BLaER1 (cell line): ENCODE data around the gene SEMG2.

Experiments
- H3K27ac ChIP-seq: shearing (Covaris generic); formaldehyde crosslinking; 2 replicates; pipeline ENCODE4 v1.8.1; 2022
- H3K27me3 ChIP-seq: shearing (Covaris generic); formaldehyde crosslinking; 2 replicates; pipeline ENCODE4 v1.8.1; 2022
- H3K36me3 ChIP-seq: shearing (Covaris generic); formaldehyde crosslinking; 2 replicates; pipeline ENCODE4 v1.8.1; 2022
- H3K4me1 ChIP-seq: shearing (Covaris generic); formaldehyde crosslinking; 2 replicates; pipeline ENCODE4 v1.8.1; 2022
- H3K4me2 ChIP-seq: shearing (Covaris generic); formaldehyde crosslinking; 2 replicates; pipeline ENCODE4 v1.8.1; 2022
- H3K4me3 ChIP-seq: shearing (Covaris generic); formaldehyde crosslinking; 2 replicates; pipeline ENCODE4 v1.8.1; 2022
- H3K9ac ChIP-seq: shearing (Covaris generic); formaldehyde crosslinking; 2 replicates; pipeline ENCODE4 v1.8.1; 2022
- H3K9me3 ChIP-seq: shearing (Covaris generic); formaldehyde crosslinking; 2 replicates; pipeline ENCODE4 v1.8.1; 2022
- H4K20me1 ChIP-seq: shearing (Covaris generic); formaldehyde crosslinking; 2 replicates; pipeline ENCODE4 v1.8.1; 2022
- Cebpa-rat ChIP-seq: shearing (Covaris generic); IDR thresholded peaks from 2 replicates; pipeline ENCODE4 v1.8.1; 2022

SEMG2 gene

GRCh38 chr20:45226287-45226686 lies 5.1 kb downstream of the SEMG2 start:
- no peaks in the 10 kb centered on the region for H3K4me1 ChIP-seq
- H3K4me2 ChIP-seq: no peak overlapping the region
- H3K27me3 ChIP-seq: no peaks in the 10 kb centered on the region
- no peak overlapping the region for H3K4me3 ChIP-seq
- no peak overlapping the region for H3K9ac ChIP-seq
- no peak for TF ChIP-seq Cebpa-rat
- no peaks in the 10 kb centered on the region for H3K36me3 ChIP-seq
- H3K27ac ChIP-seq: no peak overlapping the region
- no peaks in the 10 kb centered on the region for H3K9me3 ChIP-seq
- no peaks in the 10 kb centered on the region for H4K20me1 ChIP-seq

- no peak overlapping the region for H3K4me2 ChIP-seq
- TF ChIP-seq Cebpa-rat: no peak
Measured at GRCh38 chr20:45229264-45230056, 8.3 kb downstream of the SEMG2 start.

GRCh38 chr20:45230631-45231030 lies 9.5 kb downstream of the SEMG2 start:
- H3K9me3 ChIP-seq: peaks cover 16% of the 10 kb centered on the region
- TF ChIP-seq Cebpa-rat: no peak
- no peaks in the 10 kb centered on the region for H4K20me1 ChIP-seq
- H3K36me3 ChIP-seq: no peaks in the 10 kb centered on the region
- 0 out of 2 replicates have a peak, but pooled peaks cover 6% of the 10 kb centered on the region for H3K4me1 ChIP-seq
- no peak overlapping the region for H3K9ac ChIP-seq
- H3K4me2 ChIP-seq: no peak overlapping the region
- no peak overlapping the region for H3K27ac ChIP-seq
- H3K4me3 ChIP-seq: no peak overlapping the region
- no peaks in the 10 kb centered on the region for H3K27me3 ChIP-seq

More at GRCh38 chr20:45229264-45230056, 8.3 kb downstream of the SEMG2 start:
- 0 out of 2 replicates have a peak, but pooled peaks cover 6% of the 10 kb centered on the region for H3K4me1 ChIP-seq
- H3K9ac ChIP-seq: no peak overlapping the region
- H3K9me3 ChIP-seq: peaks cover 4% of the 10 kb centered on the region; the same call in 1 of the 2 replicates
- no peaks in the 10 kb centered on the region for H3K36me3 ChIP-seq
- no peaks in the 10 kb centered on the region for H3K27me3 ChIP-seq
- no peaks in the 10 kb centered on the region for H4K20me1 ChIP-seq
- H3K27ac ChIP-seq: no peak overlapping the region
- no peak overlapping the region for H3K4me3 ChIP-seq

- peaks cover 26% of the 10 kb centered on the region for H3K9me3 ChIP-seq
- H3K27ac ChIP-seq: no peak overlapping the region
- TF ChIP-seq Cebpa-rat: no peak
- 0 out of 2 replicates have a peak, but pooled peaks cover 6% of the 10 kb centered on the region for H3K4me1 ChIP-seq
- no peaks in the 10 kb centered on the region for H3K36me3 ChIP-seq
- H3K4me2 ChIP-seq: no peak overlapping the region
- H3K27me3 ChIP-seq: no peaks in the 10 kb centered on the region
- H4K20me1 ChIP-seq: no peaks in the 10 kb centered on the region
- no peak overlapping the region for H3K4me3 ChIP-seq
- H3K9ac ChIP-seq: no peak overlapping the region
Measured at GRCh38 chr20:45235995-45236394, 14.8 kb downstream of the SEMG2 start.

GRCh38 chr20:45238139-45238538 lies 17.0 kb downstream of the SEMG2 start:
- H3K27ac ChIP-seq: no peak overlapping the region
- peaks cover 26% of the 10 kb centered on the region for H3K9me3 ChIP-seq
- H3K4me1 ChIP-seq: no peaks in the 10 kb centered on the region
- H4K20me1 ChIP-seq: no peaks in the 10 kb centered on the region
- H3K4me2 ChIP-seq: no peak overlapping the region
- no peaks in the 10 kb centered on the region for H3K27me3 ChIP-seq
- H3K4me3 ChIP-seq: no peak overlapping the region
- no peaks in the 10 kb centered on the region for H3K36me3 ChIP-seq
- no peak for TF ChIP-seq Cebpa-rat
- H3K9ac ChIP-seq: no peak overlapping the region

GRCh38 chr20:45246109-45246508 lies 24.9 kb downstream of the SEMG2 start:
- no peak for TF ChIP-seq Cebpa-rat
- no peaks in the 10 kb centered on the region for H3K4me1 ChIP-seq
- no peak overlapping the region for H3K9ac ChIP-seq
- no peaks in the 10 kb centered on the region for H3K9me3 ChIP-seq
- no peak overlapping the region for H3K27ac ChIP-seq
- no peaks in the 10 kb centered on the region for H3K27me3 ChIP-seq
- H3K36me3 ChIP-seq: no peaks in the 10 kb centered on the region
- no peak overlapping the region for H3K4me2 ChIP-seq
- H3K4me3 ChIP-seq: no peak overlapping the region
- H4K20me1 ChIP-seq: no peaks in the 10 kb centered on the region

GRCh38 chr20:45247865-45248264 lies 26.7 kb downstream of the SEMG2 start:
- Histone ChIP-seq H3K36me3 (no peaks in the 10 kb centered on the region), H3K4me1 (no peaks in the 10 kb centered on the region), H3K4me2 (no peak overlapping the region), H3K9ac (no peak overlapping the region), H3K4me3 (no peak overlapping the region), H3K9me3 (no peaks in the 10 kb centered on the region), H4K20me1 (no peaks in the 10 kb centered on the region), H3K27me3 (no peaks in the 10 kb centered on the region), H3K27ac (no peak overlapping the region)
- no peak for TF ChIP-seq Cebpa-rat

- H3K4me3 ChIP-seq: no peak overlapping the region
- no peak overlapping the region for H3K27ac ChIP-seq
- H4K20me1 ChIP-seq: no peaks in the 10 kb centered on the region
- no peaks in the 10 kb centered on the region for H3K36me3 ChIP-seq
- no peaks in the 10 kb centered on the region for H3K9me3 ChIP-seq
- H3K4me1 ChIP-seq: no peaks in the 10 kb centered on the region
- no peak overlapping the region for H3K4me2 ChIP-seq
- H3K9ac ChIP-seq: no peak overlapping the region
- H3K27me3 ChIP-seq: no peaks in the 10 kb centered on the region
- TF ChIP-seq Cebpa-rat: no peak
Measured at GRCh38 chr20:45248609-45249008, 27.4 kb downstream of the SEMG2 start.

GRCh38 chr20:45251884-45252560 lies 30.8 kb downstream of the SEMG2 start:
- Histone ChIP-seq H3K4me1 (no peaks in the 10 kb centered on the region), H3K4me3 (no peak overlapping the region), H3K4me2 (no peak overlapping the region), H3K36me3 (no peaks in the 10 kb centered on the region), H3K9me3 (no peaks in the 10 kb centered on the region), H4K20me1 (no peaks in the 10 kb centered on the region), H3K27me3 (no peaks in the 10 kb centered on the region), H3K27ac (no peak overlapping the region), H3K9ac (no peak overlapping the region)
- no peak for TF ChIP-seq Cebpa-rat

- no peaks in the 10 kb centered on the region for H3K4me1 ChIP-seq
- no peaks in the 10 kb centered on the region for H3K27me3 ChIP-seq
- no peak overlapping the region for H3K4me3 ChIP-seq
- no peaks in the 10 kb centered on the region for H4K20me1 ChIP-seq
- H3K4me2 ChIP-seq: no peak overlapping the region
- no peaks in the 10 kb centered on the region for H3K36me3 ChIP-seq
- no peak overlapping the region for H3K9ac ChIP-seq
- TF ChIP-seq Cebpa-rat: no peak
- no peak overlapping the region for H3K27ac ChIP-seq
- no peaks in the 10 kb centered on the region for H3K9me3 ChIP-seq
Measured at GRCh38 chr20:45253261-45253660, 32.1 kb downstream of the SEMG2 start.
